Activated CD4-positive, CD25-positive, alpha-beta regulatory T cell (primary cell): ENCODE data around the gene RASGRP4.
A peak's percentile ranks its signal among the peaks of the same experiment; 100 is the strongest.
"Not testable (repeated sequence)": the region's sequence is repeated elsewhere in the genome, so short reads cannot be mapped to it uniquely, and the experiment has no call there.

Experiments
- DNase-seq, 4 experiments: peaks; one replicate each; lab custom pipeline; 2025; lab: John Stamatoyannopoulos, UW

The RASGRP4 gene

DNA sequence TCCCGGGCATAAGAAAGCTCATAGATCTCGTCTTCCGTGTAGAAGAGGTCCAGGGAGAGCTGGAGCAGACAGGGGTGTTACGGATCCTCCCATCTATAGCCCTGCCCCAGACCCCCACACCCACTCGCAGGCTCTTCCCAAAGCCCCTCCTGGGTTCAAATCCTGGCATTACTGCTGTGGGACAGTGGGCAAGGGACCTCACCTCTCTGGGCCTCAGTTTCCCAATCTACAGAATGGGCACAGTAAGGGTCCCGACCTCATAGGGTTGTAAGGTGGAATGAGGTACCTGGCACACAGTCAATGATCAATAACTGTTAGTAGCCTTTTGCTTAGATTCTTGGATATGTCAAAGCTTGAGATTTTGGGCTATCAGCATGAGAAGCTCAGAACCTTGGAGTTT, 12.6 kb downstream of the RASGRP4 start:
- DNase-seq, result no peak

DNA sequence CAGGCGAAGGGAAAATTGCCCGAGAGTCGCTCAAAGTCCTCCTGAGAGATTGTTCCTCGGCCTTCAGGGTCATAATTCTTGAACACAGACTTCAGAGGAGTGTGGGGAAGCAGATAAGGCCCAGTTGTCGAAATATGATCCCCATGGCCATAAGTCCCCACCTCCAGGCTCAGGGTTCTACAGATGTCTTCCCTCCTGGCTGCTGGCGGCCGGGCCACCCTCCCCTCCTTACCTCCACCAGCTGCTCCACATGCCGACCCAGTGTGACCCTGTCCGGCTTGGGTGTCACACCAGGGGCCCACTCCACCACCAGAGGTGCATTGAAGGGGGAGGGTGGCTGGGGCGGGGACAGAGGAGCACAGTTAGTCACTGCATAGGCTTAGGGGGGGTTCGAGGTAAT, 13.1 kb downstream of the RASGRP4 start:
- no peak for DNase-seq

DNA sequence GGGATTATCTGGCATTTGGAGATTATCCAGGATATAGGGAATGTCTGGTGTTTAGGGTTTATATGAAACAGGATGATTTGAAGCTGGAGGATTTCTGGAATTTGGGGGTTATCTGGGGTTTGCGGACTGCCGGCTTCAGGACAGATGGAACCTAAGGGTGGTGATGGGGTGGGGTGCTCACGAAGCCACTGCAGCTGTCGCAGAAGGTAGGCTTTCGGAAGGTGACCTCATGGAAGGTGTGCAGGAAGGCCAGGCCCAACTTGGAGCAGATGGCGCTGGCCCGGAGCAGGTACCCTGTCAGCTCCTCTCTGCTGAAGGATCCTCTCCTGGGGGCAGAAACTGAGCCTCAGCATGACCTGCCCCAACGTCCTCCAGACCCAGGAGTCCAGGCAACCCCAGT, 13.5 kb downstream of the RASGRP4 start:
- no peak for DNase-seq

DNA sequence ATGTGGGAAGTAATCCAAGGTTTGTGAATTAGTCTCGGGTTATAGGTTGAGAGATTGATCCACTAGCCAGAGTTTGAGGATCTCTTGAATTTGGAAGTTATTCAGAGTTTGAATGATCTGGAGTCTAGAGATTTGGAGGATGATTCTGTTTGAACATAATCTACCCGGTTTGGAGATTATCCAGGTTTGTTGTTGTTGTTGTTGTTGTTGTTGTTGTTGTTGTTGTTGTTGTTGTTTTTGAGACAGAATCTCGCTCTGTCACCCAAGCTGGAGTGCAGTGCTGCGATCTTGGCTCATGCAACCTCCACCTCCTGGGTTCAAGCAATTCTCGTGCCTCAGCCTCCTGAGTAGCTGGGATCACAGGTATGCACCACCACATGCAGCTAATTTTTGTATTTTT, 14.1 kb downstream of the RASGRP4 start:
- not testable (repeated sequence) for DNase-seq

DNA sequence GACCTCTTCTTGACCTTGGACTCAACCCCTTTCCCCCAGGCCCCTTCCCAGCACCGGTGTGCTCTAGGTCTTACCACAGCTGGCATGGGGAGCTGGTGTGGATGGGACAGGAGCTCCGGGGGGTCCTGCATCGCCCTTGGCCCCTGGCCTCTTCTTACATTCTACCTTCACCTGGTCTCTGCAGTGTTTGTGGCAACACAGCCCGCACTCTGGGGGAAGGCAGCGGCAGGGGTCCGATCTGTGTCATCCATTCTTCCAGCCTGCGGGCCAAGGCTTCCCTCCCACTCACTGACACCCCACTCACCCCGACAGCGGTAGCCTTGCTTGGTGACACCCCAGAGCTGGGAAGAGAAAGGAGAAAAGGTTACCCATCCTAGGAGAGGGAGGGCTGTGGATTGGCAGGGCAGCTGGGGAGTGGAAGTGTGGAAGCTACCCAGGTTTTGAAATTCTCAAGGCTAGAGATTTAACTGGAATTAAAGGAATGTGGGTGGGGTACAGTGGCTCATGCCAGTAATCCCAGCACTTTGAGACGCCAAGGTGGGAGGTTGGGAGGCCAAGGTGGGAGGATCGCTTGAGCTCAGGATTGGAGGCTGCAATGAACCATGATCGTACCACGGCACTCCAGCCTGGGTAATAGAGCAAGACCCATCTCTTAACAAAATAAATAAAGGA, 14.8 kb downstream of the RASGRP4 start:
- DNase-seq, result no peak

DNA sequence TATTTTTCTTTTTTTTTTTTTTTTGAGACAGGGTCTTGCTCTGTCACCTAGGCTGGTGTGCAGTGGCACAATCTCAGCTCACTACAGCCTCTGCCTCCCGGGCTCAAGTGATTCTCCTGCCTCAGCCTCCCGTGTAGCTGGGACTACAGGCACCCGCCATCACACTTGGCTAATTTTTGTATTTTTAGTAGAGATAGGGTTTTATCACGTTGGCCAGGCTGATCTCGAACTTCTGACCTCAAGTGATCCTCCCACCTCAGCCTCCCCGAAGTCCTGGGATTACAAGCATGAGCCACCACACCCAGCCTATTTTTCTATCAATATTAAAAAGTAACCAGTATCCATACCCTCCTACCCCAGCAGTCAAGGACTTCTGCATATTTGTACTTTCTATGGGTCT, 15.6 kb downstream of the RASGRP4 start:
- not testable (repeated sequence) for DNase-seq

DNA sequence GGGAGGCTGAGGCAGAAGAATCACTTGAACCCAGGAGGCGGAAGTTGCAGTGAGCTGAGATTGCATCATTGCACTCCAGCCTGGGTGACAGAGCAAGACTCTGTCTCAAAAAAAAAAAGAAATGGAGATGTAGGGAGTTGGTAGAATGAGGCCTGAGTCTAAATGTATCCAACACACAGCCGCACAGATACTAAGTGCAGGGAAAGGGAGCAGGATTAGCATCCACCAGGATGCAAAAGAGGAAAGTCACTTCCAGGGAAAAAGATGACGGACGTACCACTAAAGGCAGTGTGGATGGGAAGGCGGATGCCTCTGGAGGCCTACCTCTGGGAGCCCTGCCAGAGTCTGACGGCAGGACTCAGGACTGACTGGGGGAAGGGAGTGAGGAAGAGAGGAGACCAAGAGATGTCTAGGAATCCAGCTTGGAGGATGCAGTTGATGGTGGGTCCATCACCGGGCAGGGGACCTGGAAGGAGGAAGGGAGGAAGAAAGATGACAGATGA, 16.3 kb downstream of the RASGRP4 start:
- DNase-seq, result no peak

DNA sequence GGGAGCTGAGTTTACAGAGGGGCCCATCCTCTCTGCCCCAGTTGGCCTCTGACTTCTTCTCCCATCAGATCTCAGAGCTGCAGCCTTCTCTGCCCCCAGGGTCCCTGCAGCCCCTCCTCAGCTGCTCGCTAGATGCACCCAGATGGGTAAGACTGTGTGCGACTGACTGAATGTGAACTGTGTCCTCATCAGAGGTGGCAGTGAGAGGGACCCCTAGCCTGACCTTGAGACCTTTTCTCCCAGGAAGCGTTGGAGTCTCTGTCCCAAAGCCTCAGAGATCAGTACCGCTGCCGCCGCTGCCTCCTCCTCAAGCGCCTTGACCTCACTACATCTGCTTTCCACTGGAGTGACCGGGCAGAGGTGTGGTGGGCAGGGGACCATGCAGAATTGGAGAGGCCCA, 20.7 kb downstream of the RASGRP4 start:
- no peak for DNase-seq

DNA sequence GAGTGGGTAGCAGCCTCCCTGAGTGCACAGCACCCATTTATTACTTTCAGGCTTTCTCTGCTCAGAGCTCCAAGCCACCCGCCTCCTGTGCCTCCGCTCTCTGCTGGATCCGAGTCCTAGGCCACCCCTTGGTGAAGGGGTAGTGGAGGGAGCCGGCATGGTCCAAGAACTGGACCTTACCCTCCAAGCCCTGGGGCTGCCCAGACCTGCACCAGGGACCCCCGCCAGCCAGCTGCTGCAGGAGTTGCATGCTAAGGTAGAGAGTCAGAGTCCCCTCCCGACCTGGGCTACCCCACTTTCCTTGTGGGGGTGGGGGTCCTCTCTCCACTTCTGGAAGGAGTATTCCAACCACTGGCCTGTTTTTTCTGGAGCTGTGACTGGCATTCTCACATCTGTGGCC, 21.2 kb downstream of the RASGRP4 start:
- no peak for DNase-seq

DNA sequence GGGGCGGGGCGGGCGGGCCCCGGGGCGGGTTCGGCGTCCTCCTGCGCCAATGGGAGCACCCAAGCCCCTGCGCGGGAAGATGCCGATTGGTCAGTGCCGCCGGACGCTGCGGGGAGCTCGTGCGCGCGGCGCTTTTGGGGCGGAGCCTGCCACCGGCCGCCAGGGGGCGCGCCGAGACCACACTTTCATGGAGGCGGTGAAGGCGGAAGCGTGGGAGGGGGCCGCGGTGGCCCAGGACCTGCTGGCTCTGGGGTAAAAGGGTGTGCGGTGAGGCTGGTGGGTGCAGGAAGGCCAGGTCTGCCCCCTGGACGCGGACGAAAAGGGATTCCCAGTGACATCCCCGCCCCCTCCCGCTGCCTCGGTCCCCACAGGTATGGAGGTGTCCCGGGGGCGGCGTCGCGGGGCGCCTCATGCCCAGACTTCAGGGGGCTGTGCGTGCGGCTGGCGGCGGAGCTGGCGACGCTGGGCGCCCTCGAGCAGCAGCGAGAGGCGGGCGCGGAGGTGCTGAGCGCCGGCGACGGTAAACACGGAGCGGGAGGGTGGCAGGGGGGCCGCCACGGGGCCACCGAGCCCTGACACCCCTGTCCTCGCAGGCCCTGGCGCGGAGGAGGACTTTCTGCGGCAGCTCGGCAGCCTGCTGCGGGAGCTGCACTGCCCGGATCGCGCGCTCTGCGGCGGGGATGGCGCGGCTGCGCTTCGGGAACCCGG, 22.9 kb downstream of the RASGRP4 start, which contains the start of gene FAM98C:
FAM98C (plus strand) TSS at position 127 of the 708 bp plus-strand sequence; CDS start at position 188, 61 bp downstream.
- peak; percentile 95 to 99 (median 98) for DNase-seq

DNA sequence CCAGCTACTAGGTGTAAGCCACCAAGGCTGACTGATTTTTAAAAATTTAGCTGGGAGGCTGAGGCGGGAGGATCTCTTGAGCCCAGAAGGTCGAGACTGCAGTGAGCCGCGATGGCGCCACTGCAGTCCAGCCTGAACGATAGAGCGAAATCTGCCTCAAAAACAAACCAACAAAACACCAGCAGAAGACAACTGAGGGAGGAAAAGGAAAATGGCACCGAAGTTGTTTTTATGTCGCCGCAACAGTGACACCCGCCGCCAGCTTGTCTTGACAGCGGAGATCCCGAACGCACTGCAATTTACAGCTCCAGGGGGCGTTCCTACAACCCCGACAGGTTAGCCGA, 23.4 kb downstream of the RASGRP4 start:
- no peak for DNase-seq

DNA sequence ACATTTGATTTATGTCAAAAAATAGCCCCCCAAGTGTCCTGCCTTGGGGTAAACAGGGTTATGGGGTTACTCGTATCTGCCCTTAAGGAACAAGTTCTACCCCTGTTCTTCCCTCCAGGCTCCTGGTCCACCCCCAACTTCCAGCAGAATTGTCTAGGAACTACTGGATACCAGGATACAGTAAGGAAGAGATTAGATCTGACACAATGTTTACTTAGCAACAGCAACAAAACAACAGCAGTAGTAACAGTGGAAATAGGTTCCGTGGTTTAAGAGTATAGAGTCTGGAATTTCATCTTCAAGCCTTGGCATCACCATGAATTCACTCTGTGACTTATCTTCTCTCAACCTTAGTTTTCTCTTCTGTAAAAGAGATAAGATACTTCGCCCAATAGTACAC, 24.9 kb downstream of the RASGRP4 start:
- DNase-seq, result no peak

DNA sequence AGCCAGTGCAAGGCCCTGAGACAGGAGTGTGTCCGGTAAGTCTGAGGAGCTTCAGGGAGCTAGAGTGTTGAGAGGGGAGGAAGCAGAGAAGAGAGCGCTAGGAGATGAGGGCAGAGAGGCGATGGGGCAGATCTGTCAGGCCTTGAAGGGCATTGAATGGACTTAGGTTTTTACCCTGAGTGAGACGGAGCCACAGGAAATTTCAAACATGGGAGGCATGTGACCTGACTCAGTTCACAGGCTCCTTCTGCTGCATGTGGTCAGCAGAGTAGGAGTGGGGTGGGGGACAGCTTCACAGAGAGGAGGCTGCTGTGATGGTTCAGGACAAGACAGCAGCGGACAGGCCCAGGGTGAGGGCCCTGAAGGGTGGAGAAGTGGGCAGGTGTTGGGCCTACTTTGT, 25.7 kb downstream of the RASGRP4 start:
- no peak for DNase-seq

DNA sequence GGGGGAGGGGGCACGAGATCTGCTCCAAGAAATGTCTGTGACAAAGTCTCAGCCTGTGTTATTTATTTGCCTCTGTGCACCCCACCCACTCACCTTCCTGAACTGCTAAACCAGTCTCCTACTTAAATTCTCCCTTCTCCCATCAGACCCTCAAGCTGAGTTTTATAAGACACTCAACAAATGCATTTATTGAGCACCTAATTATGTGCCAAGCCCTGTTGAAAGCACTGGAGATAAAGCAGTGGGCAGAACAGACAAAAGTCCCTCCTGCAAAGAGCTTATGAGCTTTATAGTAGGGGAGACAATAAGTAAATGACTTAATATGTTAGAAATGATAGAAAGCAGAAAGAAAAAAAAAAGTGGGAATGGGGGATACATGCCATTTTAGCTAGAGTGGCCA, 26.5 kb downstream of the RASGRP4 start:
- no peak for DNase-seq

DNA sequence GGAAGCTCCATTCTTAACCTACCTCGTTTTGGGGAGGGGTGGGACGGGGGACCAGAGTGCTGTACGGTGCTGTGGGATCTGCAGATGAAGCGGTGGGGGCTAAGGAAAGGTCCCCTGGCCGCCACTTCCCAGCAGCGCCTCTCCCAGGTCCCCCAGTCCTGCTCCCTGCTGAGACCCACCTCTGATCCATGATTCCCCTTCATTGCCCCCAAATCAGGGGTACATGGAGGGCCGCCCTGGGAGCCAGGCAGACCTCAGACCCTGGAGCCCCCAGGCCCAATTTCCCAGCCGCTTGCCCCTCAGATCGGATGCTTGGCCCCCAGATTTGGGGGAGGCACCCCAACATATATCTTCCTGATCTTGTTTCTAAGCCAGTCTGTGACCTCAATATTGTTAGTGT, 26.9 kb downstream of the RASGRP4 start:
- DNase-seq, result no peak

DNA sequence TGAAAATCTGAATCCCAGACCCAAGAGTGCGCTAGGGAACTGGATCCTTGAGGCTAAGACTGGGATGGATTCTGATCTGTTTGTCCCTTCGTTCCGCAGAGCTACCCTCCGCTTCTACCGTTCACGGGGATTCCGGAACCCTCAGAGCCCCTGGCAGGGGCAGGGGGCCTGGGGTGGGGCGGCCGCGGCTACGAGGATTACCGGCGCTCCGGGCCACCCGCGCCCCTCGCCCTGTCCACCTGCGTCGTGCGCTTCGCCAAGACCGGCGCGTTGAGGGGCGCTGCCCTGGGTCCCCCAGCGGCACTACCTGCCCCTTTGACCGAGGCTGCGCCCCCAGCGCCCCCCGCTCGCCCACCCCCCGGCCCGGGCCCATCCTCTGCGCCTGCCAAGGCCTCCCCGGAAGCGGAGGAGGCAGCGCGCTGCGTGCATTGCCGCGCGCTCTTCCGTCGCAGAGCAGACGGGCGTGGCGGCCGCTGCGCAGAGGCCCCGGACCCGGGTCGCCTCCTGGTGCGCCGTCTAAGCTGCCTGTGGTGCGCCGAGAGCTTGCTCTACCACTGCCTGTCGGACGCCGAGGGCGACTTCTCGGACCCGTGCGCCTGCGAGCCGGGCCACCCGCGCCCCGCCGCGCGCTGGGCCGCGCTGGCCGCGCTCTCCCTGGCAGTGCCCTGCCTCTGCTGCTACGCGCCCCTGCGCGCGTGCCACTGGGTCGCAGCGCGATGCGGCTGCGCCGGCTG, 30.5 kb downstream of the RASGRP4 start:
- peak in 1 of 4 experiments; percentile 22 for DNase-seq

DNA sequence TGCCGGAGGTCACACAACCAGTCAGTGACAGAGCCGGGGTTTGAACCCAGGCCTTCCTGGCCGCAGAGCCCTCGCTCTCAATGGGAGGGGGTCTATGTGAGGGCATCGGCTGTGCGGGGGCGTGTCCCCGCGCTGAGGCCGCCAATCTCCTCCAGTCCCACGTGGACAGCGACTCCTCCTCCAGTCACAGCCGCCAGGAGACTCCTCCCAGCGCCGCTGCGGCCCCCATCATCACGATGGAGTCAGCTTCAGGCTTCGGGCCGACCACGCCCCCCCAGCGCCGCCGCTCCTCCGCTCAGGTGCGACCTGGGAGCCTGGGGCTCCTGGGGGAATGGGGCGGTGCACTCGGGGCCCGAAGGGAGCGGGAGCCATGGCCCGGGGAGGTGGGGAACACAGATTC, 31.5 kb downstream of the RASGRP4 start:
- peak; percentile 23 to 51 (median 48) for DNase-seq

DNA sequence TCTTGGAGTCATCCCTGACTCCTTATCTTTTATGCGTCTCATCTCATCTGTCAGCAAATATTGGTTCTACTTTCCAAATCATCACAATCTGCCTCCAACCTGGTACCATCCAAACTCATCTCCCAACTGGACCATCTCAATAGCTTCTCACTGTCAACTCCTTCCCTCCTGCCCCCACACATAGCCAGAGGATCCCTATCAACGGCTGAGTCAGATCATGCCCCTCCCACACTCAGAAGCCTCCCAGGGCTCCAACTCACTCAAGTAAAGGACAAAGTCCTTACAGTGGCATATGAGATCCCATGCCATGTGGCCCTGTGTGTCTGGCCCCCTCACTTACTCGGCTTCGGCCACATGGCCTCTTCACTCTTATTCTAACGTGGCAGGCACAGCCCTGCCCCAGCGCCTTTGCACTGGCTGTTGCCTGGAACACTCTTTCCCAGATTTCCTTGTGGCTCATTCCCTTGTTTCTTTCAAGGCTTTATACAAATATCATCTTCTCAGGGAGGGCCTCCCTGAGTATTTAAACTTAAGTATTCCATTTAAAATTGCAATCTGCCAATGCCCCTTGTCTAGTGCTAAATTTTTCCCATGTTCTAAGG, 33.2 kb downstream of the RASGRP4 start:
- no peak for DNase-seq

DNA sequence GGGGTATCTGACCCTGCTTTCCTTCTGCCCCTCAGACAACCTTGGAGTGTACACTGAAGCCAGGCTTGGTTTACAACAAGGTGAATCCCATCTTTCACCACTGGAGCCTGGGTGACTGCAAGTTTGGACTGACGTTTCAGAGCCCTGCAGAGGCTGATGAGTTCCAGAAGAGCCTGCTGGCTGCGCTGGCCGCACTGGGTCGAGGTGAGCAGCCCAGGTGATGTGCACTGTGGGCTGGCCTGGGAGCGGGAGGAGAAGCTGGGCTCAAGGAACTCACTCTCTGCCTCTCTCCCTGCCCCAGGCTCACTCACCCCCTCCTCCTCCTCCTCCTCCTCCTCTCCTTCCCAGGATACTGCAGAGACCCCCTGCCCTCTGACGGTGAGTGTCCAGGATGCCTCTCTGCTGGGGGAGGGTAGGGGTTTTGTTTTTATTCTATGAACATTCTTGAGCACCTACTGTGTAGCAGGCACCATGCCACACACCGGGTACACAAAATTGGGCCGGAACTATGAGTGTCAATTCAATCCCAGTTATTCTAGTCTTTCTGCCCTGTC, 34.0 kb downstream of the RASGRP4 start:
- no peak for DNase-seq

DNA sequence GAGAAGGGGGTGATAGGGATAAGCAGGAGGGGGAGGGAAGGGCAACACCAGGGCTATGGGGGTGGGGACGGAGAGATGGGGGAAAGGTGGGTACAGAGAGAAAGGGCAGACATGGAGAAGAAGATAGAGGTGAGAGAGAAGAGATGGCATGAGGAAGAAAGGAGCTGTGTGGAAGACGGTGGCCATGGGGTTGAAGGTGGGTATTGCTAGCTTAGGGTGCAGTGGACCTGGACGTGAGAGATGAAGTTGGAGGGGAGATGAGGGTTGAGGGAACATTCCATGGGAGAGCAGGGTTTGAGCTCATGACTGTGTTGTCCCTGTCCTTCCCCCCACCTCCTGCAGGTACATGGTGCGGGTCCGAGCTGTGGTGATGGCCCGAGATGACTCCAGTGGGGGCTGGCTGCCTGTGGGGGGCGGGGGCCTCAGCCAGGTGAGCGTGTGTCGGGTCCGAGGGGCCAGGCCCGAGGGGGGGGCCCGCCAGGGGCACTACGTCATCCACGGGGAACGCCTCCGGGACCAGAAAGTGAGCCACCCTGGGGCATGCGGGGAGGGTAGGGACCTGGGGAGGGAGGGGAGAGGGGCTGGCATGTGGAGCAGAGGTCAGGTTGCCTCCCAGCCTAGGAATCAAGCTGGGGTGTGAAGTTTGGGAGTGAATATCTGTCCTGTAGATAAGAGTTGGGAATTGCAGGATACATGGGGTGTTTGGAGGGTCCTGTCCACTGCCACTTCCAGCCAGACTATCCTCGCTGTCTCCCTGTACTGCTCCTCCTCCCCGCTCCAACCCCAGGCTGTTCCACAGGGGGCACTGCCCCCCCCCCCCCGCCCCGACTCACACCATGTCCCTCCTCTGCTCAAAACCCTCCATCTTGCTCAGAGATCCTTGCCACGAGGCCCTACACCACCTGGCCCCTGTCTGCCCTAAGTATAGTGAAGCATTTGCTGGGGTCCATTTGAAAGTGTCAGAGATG, 35.8 kb downstream of the RASGRP4 start:
- no peak for DNase-seq
